SU-DHL-6 (cell line): Measurements from ENCODE around the gene MEN1.
A peak's percentile ranks its signal among the peaks of the same experiment; 100 is the strongest.

Experiments used
- H2AFZ ChIP-seq: fragments of 200-600 bp; sonication (generic); 2 replicates; pipeline ENCODE4 v1.6.1; 2014; ENCODE audit warnings: low read depth, mild to moderate bottlenecking, moderate library complexity, mixed read lengths, antibody characterized with exemption, low read length; ENCODE audit not compliant: severe bottlenecking
- H3F3A ChIP-seq: fragments of 200-600 bp; shearing (Covaris generic); 2 replicates; pipeline ENCODE4 v1.6.0; 2016; ENCODE audit warnings: antibody characterized with exemption, mild to moderate bottlenecking; ENCODE audit not compliant: insufficient read depth
- H3K27ac ChIP-seq: fragments of 200-600 bp; sonication (generic); 2 replicates; pipeline ENCODE4 v1.5.1; 2016; ENCODE audit warnings: low read depth, mild to moderate bottlenecking, low read length, moderate library complexity, mixed read lengths
- H3K27me3 ChIP-seq: fragments of 200-600 bp; sonication (generic), shearing (Covaris generic); 2 replicates; pipeline ENCODE4 v1.6.0; 2014; ENCODE audit warnings: mild to moderate bottlenecking, low read length
- H3K36me3 ChIP-seq: fragments of 200-600 bp; sonication (generic); 2 replicates; pipeline ENCODE4 v1.6.1; 2014; ENCODE audit warnings: mild to moderate bottlenecking, low read length, mixed read lengths
- H3K4me2 ChIP-seq: fragments of 300-600, 200-600 bp; shearing (Covaris generic), sonication (generic); 2 replicates; pipeline ENCODE4 v1.6.0; 2014; ENCODE audit warnings: low read length, low read depth, mild to moderate bottlenecking; ENCODE audit not compliant: poor library complexity, severe bottlenecking
- H3K4me3 ChIP-seq: fragments of 200-600 bp; sonication (generic); 2 replicates; pipeline ENCODE4 v1.5.1; 2014; ENCODE audit warnings: antibody characterized with exemption, low read length, mild to moderate bottlenecking, mixed read lengths; ENCODE audit not compliant: insufficient read depth, poor library complexity, severe bottlenecking
- H3K79me2 ChIP-seq: fragments of 200-600 bp; sonication (generic); 2 replicates; pipeline ENCODE4 v1.6.1; 2014; ENCODE audit warnings: mild to moderate bottlenecking, low read length, moderate library complexity; ENCODE audit not compliant: insufficient read depth
- H3K9ac ChIP-seq: fragments of 200-600 bp; sonication (generic); 2 replicates; pipeline ENCODE4 v1.7.0; 2014; ENCODE audit warnings: mild to moderate bottlenecking, low read length
- H3K9me2 ChIP-seq: fragments of 200-600 bp; sonication (generic); replicated peaks from 2 replicates; pipeline ENCODE4 v1.6.1; 2014; ENCODE audit warnings: low read length; ENCODE audit not compliant: insufficient read depth
- H3K9me3 ChIP-seq: fragments of 200-600 bp; sonication (generic); 2 replicates; pipeline ENCODE4 v1.6.1; 2014; ENCODE audit warnings: low read length, mixed read lengths; ENCODE audit not compliant: insufficient read depth
- H4K20me1 ChIP-seq: fragments of 200-600 bp; sonication (generic); 2 replicates; pipeline ENCODE4 v1.6.1; 2014; ENCODE audit warnings: low read depth, mild to moderate bottlenecking, antibody characterized with exemption, low read length, moderate library complexity, mixed read lengths
- EZH2phosphoT487 ChIP-seq: fragments of 200-600 bp; sonication (generic), shearing (Covaris generic); conservative IDR thresholded peaks from 2 replicates; pipeline ENCODE4 v1.6.1; 2018; ENCODE audit warnings: mild to moderate bottlenecking, antibody characterized with exemption, low read length, moderate library complexity, mixed read lengths
- TF ChIP-seq, protein P1 (sequence below): fragments of 200-600 bp; sonication (generic); IDR thresholded peaks from one replicate; pipeline ENCODE4 v1.5.1; 2017; ENCODE audit warnings: antibody characterized with exemption, mild to moderate bottlenecking, low read length, moderate library complexity; ENCODE audit not compliant: insufficient read depth, poor library complexity, severe bottlenecking

The MEN1 gene

GRCh38 chr11:64849598-64850356 is 39.4 kb upstream of the MEN1 start:
- Histone ChIP-seq H3K27ac (peak overlapping the region; percentile 100), H3K27me3 (no peaks in the 10 kb centered on the region), H3K9me3 (no peaks in the 10 kb centered on the region), H3K4me3 (no peak overlapping the region), H3K9me2 (no peaks in the 10 kb centered on the region), H3F3A (peaks cover 80% of the 10 kb centered on the region), H2AFZ (no peak overlapping the region), H3K9ac (peak overlapping the region; percentile 67), H3K79me2 (no peaks in the 10 kb centered on the region), H3K36me3 (peaks cover 3% of the 10 kb centered on the region; the same call in 1 of the 2 replicates), H3K4me2 (peak overlapping the region; percentile 94), H4K20me1 (no peaks in the 10 kb centered on the region)
- TF ChIP-seq EZH2phosphoT487, result no peak
- TF ChIP-seq, protein P1, sequence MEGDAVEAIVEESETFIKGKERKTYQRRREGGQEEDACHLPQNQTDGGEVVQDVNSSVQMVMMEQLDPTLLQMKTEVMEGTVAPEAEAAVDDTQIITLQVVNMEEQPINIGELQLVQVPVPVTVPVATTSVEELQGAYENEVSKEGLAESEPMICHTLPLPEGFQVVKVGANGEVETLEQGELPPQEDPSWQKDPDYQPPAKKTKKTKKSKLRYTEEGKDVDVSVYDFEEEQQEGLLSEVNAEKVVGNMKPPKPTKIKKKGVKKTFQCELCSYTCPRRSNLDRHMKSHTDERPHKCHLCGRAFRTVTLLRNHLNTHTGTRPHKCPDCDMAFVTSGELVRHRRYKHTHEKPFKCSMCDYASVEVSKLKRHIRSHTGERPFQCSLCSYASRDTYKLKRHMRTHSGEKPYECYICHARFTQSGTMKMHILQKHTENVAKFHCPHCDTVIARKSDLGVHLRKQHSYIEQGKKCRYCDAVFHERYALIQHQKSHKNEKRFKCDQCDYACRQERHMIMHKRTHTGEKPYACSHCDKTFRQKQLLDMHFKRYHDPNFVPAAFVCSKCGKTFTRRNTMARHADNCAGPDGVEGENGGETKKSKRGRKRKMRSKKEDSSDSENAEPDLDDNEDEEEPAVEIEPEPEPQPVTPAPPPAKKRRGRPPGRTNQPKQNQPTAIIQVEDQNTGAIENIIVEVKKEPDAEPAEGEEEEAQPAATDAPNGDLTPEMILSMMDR, result no peak

GRCh38 chr11:64848826-64849597 is 38.7 kb upstream of the MEN1 start:
- Histone ChIP-seq H3K9me3 (no peaks in the 10 kb centered on the region), H3K79me2 (no peaks in the 10 kb centered on the region), H3K4me3 (no peak overlapping the region), H3K9me2 (no peaks in the 10 kb centered on the region), H3K27ac (peak overlapping the region; percentile 100), H4K20me1 (no peaks in the 10 kb centered on the region), H3K36me3 (peaks cover under 1% of the 10 kb centered on the region; the same call in 1 of the 2 replicates), H3K27me3 (no peaks in the 10 kb centered on the region), H3K4me2 (peak overlapping the region; percentile 94), H2AFZ (no peak overlapping the region), H3K9ac (peak overlapping the region; percentile 67), H3F3A (peaks cover 74% of the 10 kb centered on the region)
- no peak for TF ChIP-seq EZH2phosphoT487
- TF ChIP-seq, protein P1, result peak; percentile 38

GRCh38 chr11:64848214-64848825 is 38.0 kb upstream of the MEN1 start:
- Histone ChIP-seq H3K9ac (peak overlapping the region; percentile 67), H3K4me2 (peak overlapping the region; percentile 94), H4K20me1 (no peaks in the 10 kb centered on the region), H3K79me2 (no peaks in the 10 kb centered on the region; the same call in 1 of the 2 replicates), H2AFZ (no peak overlapping the region), H3K4me3 (no peak overlapping the region), H3F3A (peaks cover 67% of the 10 kb centered on the region), H3K27ac (peak overlapping the region; percentile 100), H3K36me3 (no peaks in the 10 kb centered on the region), H3K9me2 (no peaks in the 10 kb centered on the region), H3K9me3 (no peaks in the 10 kb centered on the region), H3K27me3 (no peaks in the 10 kb centered on the region)
- TF ChIP-seq, protein P1, result no peak
- no peak for TF ChIP-seq EZH2phosphoT487
